SK-N-DZ (cell line): Measurements from ENCODE around the gene HIP1.
"Not testable (repeated sequence)": the region's sequence is repeated elsewhere in the genome, so short reads cannot be mapped to it uniquely, and the experiment has no call there.

Experiments used
- DNase-seq: peaks from one replicate; pipeline ENCODE4 v3.0.0-alpha.2; 2015; ENCODE audit warnings: low spot score

Gene HIP1

GRCh38 chr7:75616421-75617167, 122.1 kb downstream of the HIP1 start:
- no peak for DNase-seq

GRCh38 chr7:75614401-75614800, 124.3 kb downstream of the HIP1 start:
- DNase-seq = no peak

- no peak for DNase-seq
These were observed 125.4 kb downstream of the HIP1 start for GRCh38 chr7:75613351-75613750.

GRCh38 chr7:75611557-75612178, 127.1 kb downstream of the HIP1 start:
- no peak for DNase-seq

GRCh38 chr7:75609416-75609815, 129.3 kb downstream of the HIP1 start:
- not testable (repeated sequence) for DNase-seq

- DNase-seq = no peak
These were observed 130.2 kb downstream of the HIP1 start for GRCh38 chr7:75608451-75609122.

GRCh38 chr7:75604408-75604807, 134.3 kb downstream of the HIP1 start:
- DNase-seq = no peak

GRCh38 chr7:75602831-75603230, 135.9 kb downstream of the HIP1 start:
- not testable (repeated sequence) for DNase-seq

GRCh38 chr7:75601539-75601938, 137.2 kb downstream of the HIP1 start:
- no peak for DNase-seq

GRCh38 chr7:75600748-75601147, 138.0 kb downstream of the HIP1 start:
- not testable (repeated sequence) for DNase-seq

GRCh38 chr7:75599244-75599781, 139.4 kb downstream of the HIP1 start:
- DNase-seq = no peak

GRCh38 chr7:75596727-75597614, 141.8 kb downstream of the HIP1 start:
- DNase-seq = no peak

GRCh38 chr7:75595766-75596165, 143.0 kb downstream of the HIP1 start:
- DNase-seq = no peak

- DNase-seq = not testable (repeated sequence)
These were observed 145.1 kb downstream of the HIP1 start for GRCh38 chr7:75593500-75594184.

GRCh38 chr7:75591467-75592255, 147.1 kb downstream of the HIP1 start:
- DNase-seq = no peak

GRCh38 chr7:75590373-75591005, 148.3 kb downstream of the HIP1 start:
- DNase-seq = no peak

- DNase-seq = no peak
These were observed 154.4 kb downstream of the HIP1 start for GRCh38 chr7:75584354-75584753.

- DNase-seq = no peak
These were observed 155.5 kb downstream of the HIP1 start for GRCh38 chr7:75583255-75583654.

- DNase-seq = no peak
These were observed 158.8 kb downstream of the HIP1 start for GRCh38 chr7:75579899-75580298.
